Esophagus squamous epithelium (tissue), 5 donors: ENCODE measurements around the gene FRYL. TPM values are rescaled to one million over a fixed set of nuclear protein-coding genes. Genes with fewer than 3 reads are reported as not detected.

Source experiments
- DNase-seq: peaks from one replicate; lab custom pipeline; 2025; lab: John Stamatoyannopoulos, UW
- H3K27ac ChIP-seq, 4 donors: fragments of 200-600 bp; sonication (generic); one replicate each; pipeline ENCODE4 v1.5.1; 2016 to 2019; ENCODE audit warnings: mild to moderate bottlenecking in 1 of 4
- H3K27me3 ChIP-seq, 4 donors: fragments of 200-600 bp; sonication (generic); 1 replicate in 3 of 4; 2 replicates in 1 of 4; pipeline versions ENCODE4 v1.5.1 to v1.6.0; 2017 to 2021; ENCODE audit warnings: antibody characterized with exemption in 1 of 4
- H3K36me3 ChIP-seq, 3 donors: fragments of 200-600 bp; sonication (generic); one replicate each; pipeline ENCODE4 v1.5.1; 2016 to 2019
- H3K4me1 ChIP-seq, 3 donors: fragments of 200-600 bp; sonication (generic); one replicate each; pipeline ENCODE4 v1.5.1; 2017 to 2019
- H3K4me3 ChIP-seq, 4 donors: fragments of 200-600 bp; sonication (generic); 1 replicate in 3 of 4; 2 replicates in 1 of 4; pipeline ENCODE4 v1.5.1; 2016 to 2019; ENCODE audit warnings: mild to moderate bottlenecking in 2 of 4, moderate library complexity in 1 of 4
- H3K9me3 ChIP-seq, 3 donors: fragments of 200-600 bp; sonication (generic); one replicate each; pipeline ENCODE4 v1.5.1; 2016 to 2019
- CTCF ChIP-seq, 6 experiments: fragments of 450-650 bp in 4 of 6; fragments of 200-600 bp in 2 of 6; sonication (generic) in 2 of 6; IDR thresholded peaks; one replicate each; pipeline ENCODE4 v1.5.1; 2016 to 2019; ENCODE audit warnings: antibody characterized with exemption in 6 of 6, mild to moderate bottlenecking in 4 of 6, moderate library complexity in 4 of 6
- POLR2A ChIP-seq, 4 donors: fragments of 450-650 bp; IDR thresholded peaks; one replicate each; pipeline ENCODE4 v1.6.1; 2017; ENCODE audit warnings: antibody characterized with exemption in 4 of 4, mild to moderate bottlenecking in 4 of 4, moderate library complexity in 3 of 4
- WGBS, 2 donors: methylation state at CpG; one replicate each; pipeline ENCODE4 v1.1.5; 2018; 5-methylcytosine and 5-hydroxymethylcytosine counted together
- intact Hi-C: fragments of 100-400 bp; cut with DNase I; formaldehyde crosslinking; loops from one replicate; pipeline ENCODE4 v1.15.0; 2022
- total RNA-seq, 4 donors: library from RNA; depleted of rRNA; stranded (reverse); fragments of >200 nt; gene quantifications; one replicate each; pipeline ENCODE4 v1.1.0, GENCODE V29; 2016
- donor health status: DM: yes; HTN: yes; CAD: no.

FRYL gene
- total RNA-seq, 4 donors from 2014 or later = 26.1 to 69.6 (median 38.1) TPM

GRCh38 chr4:48491514-48492176, 288.4 kb downstream of the FRYL start:
- H3K4me3 ChIP-seq = peak overlapping the region in 1 of 4 donors; percentile 57
- TF ChIP-seq CTCF (IDR thresholded peaks at IDR 0.05) (no peak), POLR2A (IDR thresholded peaks at IDR 0.05) (no peak)
- 80 to 89% methylated on average over 15 to 21 of the region's 23 CpGs for WGBS, 2 donors
- H3K36me3 ChIP-seq = no peaks in the 10 kb centered on the region
- H3K9me3 ChIP-seq = no peaks in the 10 kb centered on the region
- H3K27ac ChIP-seq = no peak overlapping the region
- no peak for DNase-seq
- peaks cover 0 to 59% (median 4%) of the 10 kb centered on the region in 4 donors for H3K27me3 ChIP-seq
- intact Hi-C loops = no loop called here
- peaks cover 0 to 17% (median 12%) of the 10 kb centered on the region in 3 donors for H3K4me1 ChIP-seq

- no peaks in the 10 kb centered on the region for H3K9me3 ChIP-seq
- peaks cover 0 to 67% (median 4%) of the 10 kb centered on the region in 4 donors for H3K27me3 ChIP-seq
- TF ChIP-seq POLR2A (IDR thresholded peaks at IDR 0.05) (no peak), CTCF (IDR thresholded peaks at IDR 0.05) (no peak)
- intact Hi-C loops = no loop called here
- no peak for DNase-seq
- H3K27ac ChIP-seq = no peak overlapping the region
- WGBS, 2 donors = 20 to 57% methylated on average over 8 to 10 of the region's 104 CpGs
- H3K4me3 ChIP-seq = peak overlapping the region in 3 of 4 donors; percentile 26 to 57 (median 49)
- H3K36me3 ChIP-seq = no peaks in the 10 kb centered on the region
- peaks cover 0 to 17% (median 12%) of the 10 kb centered on the region in 3 donors for H3K4me1 ChIP-seq
Observed at GRCh38 chr4:48490680-48491513, 289.2 kb downstream of the FRYL start.

GRCh38 chr4:48490012-48490679, 289.9 kb downstream of the FRYL start, which contains the start of gene ZAR1:
TSS of gene ZAR1 (plus strand) at chr4:48490252. CDS start at chr4:48490292, 40 bp downstream.
- H3K4me1 ChIP-seq = peaks cover 0 to 17% (median 12%) of the 10 kb centered on the region in 3 donors
- H3K9me3 ChIP-seq = no peaks in the 10 kb centered on the region
- peaks cover 0 to 74% (median 4%) of the 10 kb centered on the region in 4 donors for H3K27me3 ChIP-seq
- no peak for TF ChIP-seq CTCF (IDR thresholded peaks at IDR 0.05)
- TF ChIP-seq POLR2A (IDR thresholded peaks at IDR 0.05) = no peak
- DNase-seq = no peak
- H3K4me3 ChIP-seq = peak within 1 kb of the TSS; percentile 15 to 57 (median 38)
- no peak within 1 kb of the TSS for H3K27ac ChIP-seq
- intact Hi-C loops = no loop called here
- 1% methylated on average over 7 of the region's 80 CpGs; no CpG with 5 or more reads in 1 of the 2 donors for WGBS, 2 donors
- H3K36me3 ChIP-seq = no peaks in the 10 kb centered on the region

- H3K9me3 ChIP-seq = no peaks in the 10 kb centered on the region
- H3K4me3 ChIP-seq = peak overlapping the region in 3 of 4 donors; percentile 15 to 57 (median 49)
- H3K27ac ChIP-seq = no peak overlapping the region
- TF ChIP-seq CTCF (IDR thresholded peaks at IDR 0.05) (no peak), POLR2A (IDR thresholded peaks at IDR 0.05) (no peak)
- peaks cover 0 to 17% (median 12%) of the 10 kb centered on the region in 3 donors for H3K4me1 ChIP-seq
- 19 to 23% methylated on average over 12 to 14 of the region's 14 CpGs for WGBS, 2 donors
- H3K27me3 ChIP-seq = peaks cover 2 to 79% (median 5%) of the 10 kb centered on the region in 4 donors
- intact Hi-C loops = no loop called here
- H3K36me3 ChIP-seq = no peaks in the 10 kb centered on the region
- no peak for DNase-seq
Observed at GRCh38 chr4:48489683-48490011, 290.4 kb downstream of the FRYL start.
